Activated naive CD4-positive, alpha-beta T cell (primary cell): Measurements from ENCODE around the gene IGF2.
A peak's percentile ranks its signal among the peaks of the same experiment; 100 is the strongest.

ENCODE experiments used
- DNase-seq, 4 experiments: peaks; one replicate each; lab custom pipeline; 2025; lab: John Stamatoyannopoulos, UW

Gene IGF2

DNA sequence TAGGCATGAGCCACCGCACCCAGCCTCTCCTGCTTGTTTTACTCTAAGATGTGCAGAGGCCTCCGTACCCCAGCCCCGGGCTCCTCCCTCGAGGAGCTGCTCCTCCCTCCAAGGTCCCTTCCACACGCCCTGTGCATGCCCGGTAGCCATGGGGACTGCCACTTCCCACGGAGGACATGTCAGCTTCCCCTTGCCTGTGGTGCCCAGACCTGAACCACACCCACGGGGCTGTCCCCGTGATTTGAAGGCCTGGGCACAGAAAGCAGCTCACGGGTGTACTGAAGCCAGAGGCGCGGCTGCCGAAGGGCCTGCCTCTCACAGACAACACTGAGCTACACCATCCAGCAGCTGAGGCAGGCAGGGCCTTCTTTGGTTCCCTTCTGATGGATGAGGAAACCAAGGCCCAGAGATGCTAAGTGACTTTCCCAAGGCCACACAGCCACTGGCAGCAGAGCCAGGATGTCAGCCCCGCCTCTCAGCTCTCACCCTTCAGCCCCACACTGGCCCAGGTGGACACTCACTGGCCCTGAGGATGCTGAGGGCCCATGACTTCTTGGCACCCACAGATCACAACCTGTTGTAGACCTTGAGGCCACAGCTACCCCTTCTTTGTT is 14.5 kb upstream of the IGF2 start:
- no peak for DNase-seq

DNA sequence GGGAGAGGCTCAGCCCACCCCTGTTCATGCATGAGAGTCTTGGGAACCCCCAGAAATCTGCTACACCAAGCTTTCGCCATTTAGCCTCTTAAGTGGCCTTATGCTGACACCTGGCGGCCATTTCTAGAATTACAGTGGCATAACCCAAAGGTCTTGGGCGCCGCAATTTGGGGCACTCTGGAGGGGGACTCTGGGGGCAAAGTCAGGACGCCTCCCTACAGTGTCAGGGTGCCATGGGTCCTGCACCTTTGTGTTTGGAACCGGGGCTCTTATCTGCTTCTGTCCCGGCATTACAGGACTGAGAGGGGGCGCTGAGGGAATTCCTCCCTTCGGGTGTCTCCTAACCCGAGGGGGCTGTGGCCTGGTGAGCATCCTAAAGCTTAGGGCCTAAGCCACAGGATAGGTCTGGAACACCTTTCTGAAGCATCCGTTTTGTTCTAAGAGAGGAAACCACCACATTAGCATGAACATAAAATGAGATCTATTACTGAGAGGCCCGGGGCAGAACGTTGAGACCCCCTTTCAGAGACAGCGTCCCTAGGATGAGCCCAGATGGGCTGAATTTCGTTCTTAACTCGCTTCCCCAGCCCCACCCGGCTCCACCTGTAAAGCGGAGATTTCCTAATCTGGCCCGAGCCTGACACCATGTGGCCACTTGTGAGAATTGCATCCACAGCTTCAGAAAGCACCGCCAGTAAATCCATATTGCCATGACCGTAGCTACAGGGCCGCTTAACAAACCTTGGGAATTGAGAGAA is 12.5 kb upstream of the IGF2 start:
- peak; percentile 46 to 70 (median 60) for DNase-seq

DNA sequence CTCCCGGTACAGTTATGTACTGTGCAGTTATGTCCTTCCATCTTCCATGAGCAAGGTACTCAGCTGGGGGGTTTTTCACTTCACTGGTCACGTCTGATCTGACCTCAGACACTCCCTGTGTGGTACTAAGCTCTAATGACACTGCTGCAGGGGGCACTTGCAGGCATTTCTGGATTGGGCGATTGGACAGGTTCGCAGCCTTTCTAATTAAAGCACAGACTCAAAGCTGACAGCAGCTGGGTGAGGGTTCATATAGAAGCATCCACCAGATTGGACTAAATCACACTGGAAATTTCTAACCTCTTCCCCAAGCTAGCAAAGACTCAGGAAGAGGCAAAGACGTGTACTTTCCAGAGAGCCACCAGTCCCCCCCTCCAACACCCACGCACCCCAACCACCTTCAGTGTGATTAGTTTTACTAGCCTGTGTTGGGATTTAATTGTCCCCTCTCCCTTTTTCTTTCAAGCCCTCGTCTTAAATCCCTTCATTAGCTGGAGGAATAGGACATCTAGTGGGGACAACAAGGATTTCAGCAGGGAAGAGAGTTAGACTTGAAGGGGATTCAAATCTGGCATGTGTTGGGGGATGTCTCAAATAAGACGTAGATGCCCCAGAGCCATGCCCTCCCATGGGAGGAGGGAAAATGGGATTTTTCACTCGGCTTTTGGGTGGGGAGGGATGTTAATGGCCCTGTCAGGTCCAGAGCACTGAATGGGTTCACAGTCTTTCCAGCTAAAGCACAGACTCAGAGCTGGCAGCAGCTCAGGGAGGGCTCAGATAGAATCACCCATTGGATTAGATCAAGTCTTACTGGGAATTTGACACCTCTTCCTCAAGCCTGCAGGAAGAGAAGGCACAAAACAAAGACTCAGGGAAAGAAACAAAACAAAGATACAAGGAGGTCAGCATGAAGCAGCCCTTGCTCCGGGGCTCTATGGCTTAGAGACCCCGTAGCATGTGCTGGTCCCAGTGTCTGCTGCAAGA is 11.0 kb upstream of the IGF2 start:
- DNase-seq, result no peak

DNA sequence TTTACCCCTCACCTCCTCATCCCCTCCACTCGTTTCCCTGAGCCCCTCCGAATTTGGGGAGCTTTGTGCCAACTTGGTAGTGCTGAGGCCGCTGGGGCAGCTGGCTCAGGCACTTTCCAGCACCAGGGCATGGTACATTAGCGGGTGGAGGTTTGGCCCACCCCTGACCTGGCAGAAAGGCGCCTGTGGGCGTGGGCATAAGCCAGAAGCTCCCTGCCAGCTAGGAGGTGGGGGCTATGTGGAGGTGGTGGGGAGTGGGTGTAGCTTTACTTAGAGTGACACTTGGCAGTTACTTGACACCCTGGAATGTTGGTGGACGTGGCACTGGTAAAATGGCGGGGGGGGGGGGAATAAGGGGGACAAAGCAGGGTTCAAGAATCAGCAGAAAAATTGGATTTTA is 10.3 kb upstream of the IGF2 start:
- no peak for DNase-seq

DNA sequence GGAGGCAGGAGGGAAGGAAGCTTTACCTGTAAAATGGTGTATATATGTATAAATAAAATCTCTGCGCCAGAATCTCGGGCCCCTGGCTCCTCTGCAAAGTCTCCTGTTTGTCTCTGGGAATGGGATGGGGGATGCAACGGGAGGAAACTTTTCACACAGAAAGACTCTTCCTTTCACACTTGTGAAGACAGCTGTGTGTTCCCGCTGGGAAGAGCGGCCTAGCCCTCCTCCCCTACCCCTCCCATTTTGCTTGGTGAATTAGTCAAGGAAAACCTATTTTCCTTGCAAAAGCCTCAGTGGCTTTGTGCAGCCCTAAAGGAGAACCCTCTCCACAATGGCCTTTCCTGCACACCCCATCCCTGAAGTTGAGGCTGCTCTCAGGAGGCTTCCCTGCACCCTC is 9.4 kb upstream of the IGF2 start:
- DNase-seq, result no peak

DNA sequence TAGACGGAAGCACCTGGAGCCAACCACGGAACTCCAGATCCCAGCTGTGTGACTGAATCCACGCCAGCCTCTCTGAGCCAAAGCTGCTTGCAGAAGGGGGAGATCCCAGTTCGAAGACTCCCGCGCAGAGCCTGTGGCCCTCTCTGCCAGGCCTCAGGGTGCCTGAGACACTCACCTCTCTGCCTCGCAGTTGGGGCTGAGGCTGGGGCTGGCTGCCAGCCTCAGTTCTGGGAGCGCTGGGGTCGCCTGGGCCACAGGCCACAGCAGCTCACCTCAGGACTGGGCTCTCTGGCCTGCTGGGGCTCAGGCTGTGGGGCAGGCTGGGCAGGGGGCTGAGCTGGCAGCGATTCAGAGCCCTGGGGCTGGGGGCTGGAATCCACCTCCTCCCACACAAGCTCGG is 8.2 kb upstream of the IGF2 start:
- DNase-seq, result no peak

DNA sequence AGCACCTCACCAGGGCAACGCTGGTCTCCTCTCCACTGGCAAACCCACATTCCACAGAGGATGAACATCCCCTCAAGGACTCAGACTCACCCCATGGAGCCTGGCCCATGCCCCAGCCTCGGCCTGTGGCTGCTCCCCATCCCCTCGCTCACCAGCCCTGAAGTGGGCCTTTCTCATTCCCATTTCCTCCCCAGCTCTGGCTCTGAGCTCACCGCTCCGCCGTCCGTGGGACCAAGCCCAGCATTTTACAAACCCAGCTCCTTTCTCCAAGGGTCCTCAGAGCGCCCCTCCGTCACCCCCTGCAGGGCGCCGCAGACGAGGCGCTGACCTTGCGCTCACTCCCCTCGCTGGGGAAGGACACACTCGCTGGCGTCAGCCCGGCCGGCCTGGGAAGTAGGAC is 6.9 kb upstream of the IGF2 start:
- DNase-seq, result no peak

DNA sequence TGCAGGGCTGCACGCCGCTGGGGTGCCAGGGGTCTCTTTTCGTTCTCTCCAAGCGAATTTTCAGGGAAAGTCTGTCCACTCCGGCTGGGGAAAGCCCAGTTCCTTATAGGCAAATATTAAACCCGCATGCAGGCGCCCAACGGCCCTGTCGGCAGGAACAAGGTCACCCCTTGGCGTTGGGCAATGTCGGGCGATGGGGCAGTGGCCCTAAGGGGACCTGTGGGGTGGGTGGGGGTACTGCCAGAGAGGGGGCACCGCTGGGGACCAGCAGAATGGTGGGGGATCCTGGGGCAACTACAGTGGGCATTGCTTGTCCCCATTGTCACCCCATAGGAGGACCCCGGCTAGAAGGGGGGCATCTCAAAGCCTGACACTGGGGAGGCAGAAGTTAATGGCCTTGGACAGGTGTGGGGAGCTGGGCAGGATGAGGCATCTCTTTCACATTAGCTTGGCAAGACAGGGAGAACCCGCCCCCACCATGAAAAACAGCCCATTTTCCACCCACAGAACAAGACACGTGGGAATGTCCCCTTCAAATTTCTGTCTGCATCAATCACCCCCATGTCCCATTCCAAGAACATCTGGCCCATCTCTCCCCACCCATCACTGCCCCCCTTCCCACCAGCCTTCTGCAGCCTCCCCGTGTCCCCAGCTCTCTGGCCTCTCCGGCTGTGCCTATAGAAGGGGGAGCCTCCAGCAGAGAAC is 5.5 kb upstream of the IGF2 start:
- DNase-seq, result no peak

DNA sequence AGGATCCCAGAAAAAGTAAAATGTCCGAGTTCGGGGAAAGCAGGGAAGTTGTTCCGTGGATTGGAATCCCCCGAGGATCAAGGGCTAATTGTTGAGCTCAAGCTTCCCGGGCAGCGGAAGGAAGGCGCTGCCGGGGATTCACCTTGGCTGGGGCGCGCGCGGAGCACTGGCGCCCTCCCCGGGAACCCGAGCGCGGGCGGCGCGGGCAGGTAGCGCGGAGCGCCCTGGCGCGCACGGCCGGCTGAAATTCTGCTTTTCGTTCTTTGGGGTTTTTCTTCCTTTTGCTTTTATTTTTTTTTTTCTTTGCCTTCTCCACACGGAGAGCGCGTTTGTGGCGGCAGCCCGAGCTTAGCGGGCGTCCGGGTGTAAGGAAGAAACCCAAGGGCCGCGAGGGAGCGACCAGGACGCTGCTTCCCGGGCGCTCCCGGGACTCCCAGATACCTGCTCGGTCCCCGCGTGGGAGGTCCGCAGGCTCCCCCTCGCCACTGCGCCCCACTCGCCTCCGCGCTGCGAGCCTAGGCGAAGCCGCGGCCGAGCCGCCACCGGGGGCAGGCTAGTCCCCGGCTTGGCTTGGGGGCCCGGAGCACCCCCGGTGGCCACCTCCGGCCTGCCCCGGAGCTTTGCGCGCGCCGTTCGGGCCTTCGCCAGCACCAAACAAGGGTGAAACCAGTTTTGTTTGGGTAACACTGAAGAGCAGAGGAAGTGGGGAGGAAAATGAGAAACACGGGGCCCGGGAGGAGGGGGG is 4.8 kb upstream of the IGF2 start:
- DNase-seq, result no peak

DNA sequence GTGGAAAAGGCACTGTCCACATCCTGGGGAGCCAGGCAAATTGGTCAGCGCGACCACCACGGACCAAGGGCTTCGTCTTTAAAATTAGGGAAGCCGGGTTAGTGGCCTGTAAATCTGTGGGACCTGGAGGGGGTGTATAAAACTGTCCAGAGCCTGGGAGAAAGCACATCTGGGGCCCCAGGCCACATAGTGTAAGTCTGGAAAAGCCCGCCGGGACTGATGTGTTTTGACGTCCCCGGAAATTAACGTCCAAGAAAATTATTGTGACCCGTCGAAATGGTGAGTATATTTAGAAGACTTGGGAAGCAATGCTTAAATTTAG is 4.2 kb upstream of the IGF2 start:
- DNase-seq, result no peak

DNA sequence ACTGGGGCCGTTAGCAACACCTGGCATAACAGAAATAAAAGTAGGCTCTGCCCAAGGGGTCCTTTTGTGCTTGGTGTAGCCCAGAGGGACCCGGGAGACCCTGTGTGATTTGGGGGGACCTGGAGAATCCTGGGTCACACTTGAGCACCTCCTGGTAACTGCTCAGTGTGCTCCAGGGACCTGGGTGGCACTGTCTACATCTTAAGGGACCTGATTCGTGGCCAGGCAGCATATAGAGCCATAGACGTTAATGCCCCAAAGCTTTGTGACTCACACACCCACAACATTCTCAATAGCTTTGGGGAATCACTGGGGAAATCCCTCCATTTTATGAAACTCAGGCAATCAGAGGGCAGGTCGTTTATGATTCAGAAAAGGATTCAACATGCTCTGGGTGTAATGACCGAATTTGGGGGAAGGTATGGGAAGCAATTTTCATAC is 3.6 kb upstream of the IGF2 start:
- DNase-seq, result no peak

DNA sequence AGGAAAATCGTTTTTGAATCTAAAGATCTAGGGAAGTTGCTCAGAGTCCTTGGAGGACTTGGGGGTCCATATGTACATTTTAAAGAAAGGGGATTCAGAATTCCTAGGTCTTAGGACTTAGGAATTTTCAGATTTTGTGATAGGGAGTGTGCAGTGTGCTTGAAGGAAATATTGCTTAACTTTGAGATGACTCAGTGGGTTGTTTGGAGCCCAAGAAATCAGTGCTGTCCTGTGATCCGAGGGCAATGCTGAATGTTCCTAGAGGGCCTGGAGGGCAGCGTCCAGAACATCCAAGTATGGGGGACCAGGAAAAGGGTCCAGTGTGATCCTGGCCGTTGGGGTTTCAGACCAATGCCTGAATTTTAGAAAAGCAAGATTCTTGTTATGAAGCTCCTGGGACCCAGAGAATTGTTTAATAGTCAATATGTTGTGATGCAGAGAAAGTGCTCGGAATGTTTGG is 3.1 kb upstream of the IGF2 start:
- no peak for DNase-seq

DNA sequence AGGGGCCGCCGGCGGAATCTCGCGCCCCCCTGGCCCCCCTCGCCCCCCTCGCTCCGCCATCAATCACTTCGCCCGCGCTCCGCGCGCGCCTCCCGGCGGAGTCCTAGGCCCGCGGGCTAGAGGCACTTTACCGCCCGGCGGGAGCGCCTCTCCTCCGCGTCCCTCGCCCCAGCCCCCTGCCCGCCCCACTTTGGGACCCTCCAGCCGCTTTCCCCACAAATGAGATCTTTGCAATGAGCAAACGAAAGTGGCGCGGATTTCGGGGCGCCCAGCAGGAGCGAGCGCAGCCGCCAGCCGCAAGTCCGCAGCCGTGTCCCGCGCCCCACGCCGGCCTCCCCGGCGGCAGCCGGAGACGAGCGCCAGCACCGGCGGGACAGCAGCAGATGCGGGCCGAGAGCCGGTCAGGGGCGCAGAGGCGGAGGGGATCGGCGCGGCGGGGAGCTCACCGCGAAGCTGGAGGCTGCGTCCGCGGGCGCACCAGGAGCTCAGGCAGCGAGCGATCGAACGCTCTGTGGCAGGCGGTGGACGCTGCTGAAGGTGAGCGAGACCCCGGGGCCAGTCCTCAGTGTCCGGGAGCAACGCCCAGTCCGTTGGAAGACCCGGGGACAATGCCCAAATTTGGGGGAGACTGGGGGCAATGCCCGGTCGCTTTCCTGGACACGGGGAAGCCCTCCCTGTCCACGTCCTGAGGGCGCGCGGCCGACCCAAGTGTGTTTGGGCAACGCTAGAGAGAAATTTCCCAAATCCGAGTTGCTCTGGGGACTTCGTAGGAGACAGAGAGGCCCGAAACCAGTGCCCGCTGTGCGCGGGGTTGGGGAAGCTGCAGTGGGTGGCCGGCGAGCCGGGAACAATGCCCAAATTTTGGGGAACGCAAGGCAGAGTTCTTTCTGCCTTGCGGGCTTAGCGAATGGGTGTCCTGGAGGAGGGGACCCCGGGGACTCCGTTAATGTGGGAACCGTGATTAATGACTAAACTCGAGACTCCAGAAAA is 1.5 kb upstream of the IGF2 start:
- DNase-seq, result no peak

DNA sequence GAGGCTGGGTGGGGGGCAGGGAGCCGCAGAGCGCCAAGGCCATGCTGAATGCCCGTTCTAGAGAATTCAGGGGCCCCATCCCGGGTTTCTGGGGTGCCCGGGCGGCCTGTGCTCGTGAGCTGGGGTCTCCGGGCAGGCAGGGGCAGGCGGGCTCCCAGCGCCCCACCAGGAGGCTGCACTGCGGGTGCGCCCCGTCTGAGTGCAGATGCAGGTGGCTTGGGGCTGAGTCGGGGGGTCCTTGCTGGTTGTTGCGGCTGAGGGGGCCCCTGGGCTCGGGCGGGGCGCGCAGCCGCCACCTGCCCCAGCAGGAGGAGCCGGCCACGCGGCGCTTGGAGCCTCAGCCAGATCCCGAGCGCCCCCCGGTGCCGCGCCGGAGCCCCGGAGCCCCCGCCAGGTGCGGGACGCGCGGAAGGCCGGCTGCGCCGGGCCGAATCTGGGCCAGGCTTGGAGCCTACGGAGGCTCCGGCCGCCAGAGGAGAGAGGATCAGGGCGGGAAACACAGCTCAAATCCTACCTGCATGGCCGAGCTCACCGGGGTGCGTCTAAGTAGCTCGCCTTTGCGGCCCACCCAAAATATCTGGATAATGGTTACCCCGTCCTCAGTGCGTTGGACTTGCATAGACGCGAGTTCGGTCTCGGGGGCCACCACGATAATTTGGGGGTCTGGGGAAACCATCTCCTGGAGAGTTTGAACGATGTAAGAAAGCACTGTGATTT is 590 bp upstream of the IGF2 start:
- DNase-seq, result no peak

DNA sequence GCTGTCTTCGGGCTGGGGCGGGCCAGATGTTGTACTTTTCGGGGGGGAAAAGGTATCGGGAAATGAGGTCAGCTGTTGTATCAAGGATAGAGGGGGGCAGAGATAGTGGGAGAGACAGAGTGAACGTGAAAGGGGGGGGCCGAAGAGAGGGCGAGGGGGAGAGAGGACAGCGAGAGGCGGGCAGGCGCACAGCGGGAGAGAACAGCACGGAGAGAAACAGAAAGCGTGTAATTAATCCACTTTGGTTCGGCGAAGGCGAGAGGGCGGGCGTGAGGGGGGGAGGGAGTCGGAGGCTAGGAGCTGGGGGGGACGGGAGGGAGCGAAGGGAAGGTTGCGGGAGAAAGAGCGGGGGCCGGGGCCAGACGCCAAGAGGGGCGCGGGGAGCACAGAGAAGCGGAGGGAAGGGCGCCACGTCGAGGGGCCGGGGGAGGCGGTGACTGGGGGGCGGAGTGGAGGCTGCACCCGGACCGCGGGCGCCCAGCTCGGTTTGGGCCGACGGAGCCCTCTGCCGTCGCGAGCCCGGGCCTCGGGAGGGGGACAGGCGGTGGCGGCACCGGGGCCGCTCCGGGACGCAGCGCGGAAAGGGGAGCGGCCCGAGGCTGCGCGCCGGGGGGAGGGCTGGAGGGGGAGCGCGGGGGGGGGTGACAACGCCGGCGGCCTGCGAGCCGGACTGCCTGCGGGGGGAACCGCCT is 612 bp downstream of the IGF2 start:
- DNase-seq, result no peak

DNA sequence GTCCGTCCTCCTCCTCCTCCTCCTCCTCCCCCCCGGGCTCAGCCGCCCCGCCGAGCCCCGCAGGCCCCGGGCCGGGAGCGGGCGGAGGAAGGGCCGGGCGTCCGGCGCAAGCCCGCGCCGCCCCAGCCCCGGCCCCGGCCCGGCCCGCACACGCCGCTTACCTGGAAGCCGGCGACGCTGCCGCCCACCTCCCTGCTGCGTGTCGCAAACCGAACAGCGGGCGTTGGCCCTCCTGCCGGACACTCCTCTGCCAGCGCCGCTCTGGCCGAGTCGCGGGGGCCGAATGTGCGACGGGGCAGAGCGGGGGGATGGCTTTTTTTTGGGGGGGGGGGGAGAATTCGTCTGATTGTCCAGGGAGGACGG is 1.1 kb downstream of the IGF2 start:
- no peak for DNase-seq

DNA sequence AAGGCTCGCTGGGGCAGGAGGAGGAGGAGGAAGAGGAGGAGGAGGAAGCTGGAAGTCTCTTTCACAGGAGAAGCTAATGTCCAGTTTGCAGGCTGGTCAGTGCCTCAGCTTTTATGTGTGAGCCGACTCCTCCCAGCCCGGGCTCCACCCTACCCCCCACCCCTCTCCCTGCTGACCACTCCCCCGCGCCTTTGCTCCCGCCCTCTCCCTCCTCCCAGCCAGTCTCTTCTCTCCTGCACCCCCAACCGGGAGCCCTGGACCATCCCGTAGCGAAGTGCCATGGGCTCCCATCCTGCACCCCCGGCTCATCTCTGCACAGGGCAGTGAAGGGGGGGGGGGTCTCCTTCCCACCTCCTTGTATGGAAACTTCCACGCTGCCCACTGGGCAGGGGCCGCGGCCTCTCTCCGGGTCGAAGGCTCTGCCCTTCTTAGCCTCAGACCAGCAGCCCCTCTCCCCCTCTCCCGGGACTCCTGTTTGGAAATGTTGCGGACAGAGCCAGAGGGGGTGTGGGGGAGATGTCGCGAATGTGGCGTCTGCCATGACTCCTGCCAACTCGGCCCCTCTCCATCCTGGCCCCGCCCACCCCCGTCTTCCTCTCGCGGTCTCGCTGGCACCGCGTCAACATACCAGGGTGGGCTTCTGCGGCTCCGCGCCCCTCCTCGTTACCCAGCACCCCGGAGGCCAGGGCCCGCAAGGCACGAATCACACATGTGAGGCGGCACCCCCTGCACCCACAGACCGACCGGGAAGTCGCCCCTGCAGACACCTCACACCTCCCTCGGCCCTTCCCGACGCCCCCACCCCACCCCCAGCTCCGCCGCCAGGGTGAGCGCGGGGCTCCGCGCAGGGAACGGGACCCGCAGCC is 1.8 kb downstream of the IGF2 start:
- DNase-seq, result no peak

DNA sequence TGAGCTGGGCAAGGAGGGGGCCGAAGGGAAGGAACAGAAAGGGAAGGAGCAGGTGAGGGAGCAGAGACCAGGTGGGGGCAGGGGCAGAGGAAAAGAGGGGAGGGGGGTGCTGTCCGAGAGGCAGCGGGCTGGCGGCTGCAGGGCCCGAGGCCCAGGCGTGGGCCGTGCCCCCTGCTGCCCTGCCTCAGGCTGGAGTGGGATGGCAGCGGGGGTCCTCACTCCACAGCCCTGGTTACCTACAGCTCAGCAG is 2.3 kb downstream of the IGF2 start:
- no peak for DNase-seq
